ENCODE data around the gene CENPF. TPM values are rescaled to one million over a fixed set of nuclear protein-coding genes. Genes with fewer than 3 reads are reported as not detected.

The CENPF gene
- total RNA-seq, 1 donor, result 42.1 TPM

GRCh38 chr1:214640431-214641213, 37.6 kb downstream of the CENPF start:
- no peak for DNase-seq (ENCODE audit: low read depth)
- TF ChIP-seq CTCF (IDR thresholded peaks at IDR 0.05; ENCODE audit: insufficient read depth, low read length), result no peak

GRCh38 chr1:214641214-214641895, 38.4 kb downstream of the CENPF start:
- DNase-seq (ENCODE audit: low read depth), result no peak
- no peak overlapping the region for H3K4me3 ChIP-seq (ENCODE audit: low read depth, low read length)
- TF ChIP-seq CTCF (IDR thresholded peaks at IDR 0.05; ENCODE audit: insufficient read depth, low read length), result no peak

More at GRCh38 chr1:214640431-214641213, 37.6 kb downstream of the CENPF start:
- no peak overlapping the region for H3K4me3 ChIP-seq (ENCODE audit: low read depth, low read length)

DNA sequence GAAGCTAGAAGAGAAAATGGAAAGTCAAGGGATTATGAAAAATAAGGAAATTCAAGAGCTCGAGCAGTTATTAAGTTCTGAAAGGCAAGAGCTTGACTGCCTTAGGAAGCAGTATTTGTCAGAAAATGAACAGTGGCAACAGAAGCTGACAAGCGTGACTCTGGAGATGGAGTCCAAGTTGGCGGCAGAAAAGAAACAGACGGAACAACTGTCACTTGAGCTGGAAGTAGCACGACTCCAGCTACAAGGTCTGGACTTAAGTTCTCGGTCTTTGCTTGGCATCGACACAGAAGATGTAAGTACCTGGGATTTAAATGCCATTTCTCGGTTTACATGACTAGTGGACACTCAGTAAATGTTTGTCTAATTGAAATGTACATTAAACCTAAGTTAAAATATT, 40.0 kb downstream of the CENPF start:
- no peak for TF ChIP-seq CTCF (IDR thresholded peaks at IDR 0.05; ENCODE audit: insufficient read depth, low read length)
- no peak for DNase-seq (ENCODE audit: low read depth)
- H3K4me3 ChIP-seq (ENCODE audit: low read depth, low read length), result no peak overlapping the region

DNA sequence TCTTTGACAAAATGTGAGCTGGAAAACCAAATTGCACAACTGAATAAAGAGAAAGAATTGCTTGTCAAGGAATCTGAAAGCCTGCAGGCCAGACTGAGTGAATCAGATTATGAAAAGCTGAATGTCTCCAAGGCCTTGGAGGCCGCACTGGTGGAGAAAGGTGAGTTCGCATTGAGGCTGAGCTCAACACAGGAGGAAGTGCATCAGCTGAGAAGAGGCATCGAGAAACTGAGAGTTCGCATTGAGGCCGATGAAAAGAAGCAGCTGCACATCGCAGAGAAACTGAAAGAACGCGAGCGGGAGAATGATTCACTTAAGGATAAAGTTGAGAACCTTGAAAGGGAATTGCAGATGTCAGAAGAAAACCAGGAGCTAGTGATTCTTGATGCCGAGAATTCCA, 42.7 kb downstream of the CENPF start:
- DNase-seq (ENCODE audit: low read depth), result no peak
- no peak overlapping the region for H3K4me3 ChIP-seq (ENCODE audit: low read depth, low read length)
- TF ChIP-seq CTCF (IDR thresholded peaks at IDR 0.05; ENCODE audit: insufficient read depth, low read length), result no peak

GRCh38 chr1:214648801-214649200, 45.8 kb downstream of the CENPF start:
- no peak for TF ChIP-seq CTCF (IDR thresholded peaks at IDR 0.05; ENCODE audit: insufficient read depth, low read length)
- H3K4me3 ChIP-seq (ENCODE audit: low read depth, low read length), result no peak overlapping the region
- DNase-seq (ENCODE audit: low read depth), result no peak

DNA sequence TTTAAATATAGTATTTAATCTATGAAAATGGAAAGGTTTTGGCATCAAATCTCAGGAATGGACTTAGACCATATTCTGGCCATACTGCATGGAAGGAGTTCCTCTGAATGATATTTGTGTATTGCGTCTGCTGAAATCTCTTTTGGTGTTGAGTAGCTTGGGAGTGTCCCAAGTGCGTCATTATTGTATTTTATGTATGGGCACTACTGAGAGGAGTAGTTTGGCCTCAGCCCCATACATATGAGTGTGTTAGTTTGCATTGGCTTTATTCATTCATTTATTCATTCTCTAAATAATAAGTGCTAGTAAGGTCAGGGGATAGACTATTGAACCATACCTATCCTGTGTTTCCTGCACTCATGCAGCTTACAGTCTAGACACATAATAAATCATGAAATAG, 46.6 kb downstream of the CENPF start:
- no peak for DNase-seq (ENCODE audit: low read depth)
- no peak overlapping the region for H3K4me3 ChIP-seq (ENCODE audit: low read depth, low read length)
- TF ChIP-seq CTCF (IDR thresholded peaks at IDR 0.05; ENCODE audit: insufficient read depth, low read length), result no peak

All from fibroblast of the aortic adventitia (primary cell).